GM12878 (cell line): ENCODE measurements around the gene HSD11B1. TPM values are rescaled to one million over a fixed set of nuclear protein-coding genes. Genes with fewer than 3 reads are reported as not detected.

Source experiments
- ATAC-seq: fragments of 200-7000 bp; cut with Tn5 transposase; 3 replicates; pipeline ENCODE4 v1.9.1; 2020; ENCODE audit warnings: mild to moderate bottlenecking, moderate library complexity
- BruUV-seq: library from RNA; stranded (reverse); fragments of 400-500 nt; replicated peaks from 2 replicates; lab custom pipeline; 2021; lab: Mats Ljungman, UMichigan
- CTCF ChIA-PET: fragments of 300-600 bp; sonication (Branson Sonifier 250); formaldehyde crosslinking; extraction: SDS; loops from one replicate; lab custom pipeline; 2021; ENCODE audit warnings: inconsistent platforms; lab: Yijun Ruan, JAX
- POLR2A ChIA-PET: fragments of 350-600 bp; formaldehyde crosslinking; extraction: SDS; loops from one replicate; lab custom pipeline; 2021; ENCODE audit warnings: inconsistent platforms; lab: Charles Lee
- RAD21 ChIA-PET: fragments of 300-600 bp; sonication (Branson Sonifier 250); formaldehyde crosslinking; loops from one replicate; lab custom pipeline; 2023; ENCODE audit warnings: antibody characterized with exemption; ENCODE audit not compliant: unreplicated experiment; lab: Charles Lee
- SMC1A ChIA-PET: fragments of 300-600 bp; sonication (Branson Sonifier 250); formaldehyde crosslinking; loops from one replicate; lab custom pipeline; 2023; ENCODE audit not compliant: unreplicated experiment, uncharacterized antibody; lab: Charles Lee
- DNase-seq: peaks from one replicate; pipeline ENCODE4 v3.0.0-alpha.2; 2011; ENCODE audit warnings: low read depth, low spot score
- FAIRE-seq: peaks from 3 replicates; lab custom pipeline; 2011; peaks lifted over from hg19 to GRCh38; lab: Jason Lieb, UNC
- H2AFZ ChIP-seq: 2 replicates; pipeline ENCODE4 v1.6.0; 2011; ENCODE audit warnings: low read depth, low read length, control low read depth; ENCODE audit not compliant: control insufficient read depth
- H3K27ac ChIP-seq: 2 replicates; pipeline ENCODE4 v1.5.1; 2011; ENCODE audit warnings: control low read depth; ENCODE audit not compliant: control insufficient read depth, insufficient read depth
- H3K27me3 ChIP-seq, 2 experiments: replicated peaks in 1 of 2; 2 replicates each; pipeline versions ENCODE4 v1.6.0 to v1.6.1; 2011; ENCODE audit warnings: low read length in 1 of 2; ENCODE audit not compliant: control insufficient read depth in 2 of 2, insufficient read depth in 2 of 2
- H3K36me3 ChIP-seq, 2 experiments: 2 replicates each; pipeline ENCODE4 v1.5.1; 2011; ENCODE audit warnings: low read length in 1 of 2; ENCODE audit not compliant: control insufficient read depth in 2 of 2, insufficient read depth in 2 of 2
- H3K4me1 ChIP-seq: 2 replicates; pipeline ENCODE4 v1.6.1; 2011; ENCODE audit warnings: mild to moderate bottlenecking, low read length, moderate library complexity, mixed read lengths; ENCODE audit not compliant: control insufficient read depth, insufficient read depth
- H3K4me2 ChIP-seq: 2 replicates; pipeline ENCODE4 v1.6.0; 2011; ENCODE audit warnings: control low read depth; ENCODE audit not compliant: control insufficient read depth, insufficient read depth
- H3K4me3 ChIP-seq: fragments of 200-600 bp; sonication (generic); 2 replicates; pipeline ENCODE4 v1.5.1; 2016
- H3K79me2 ChIP-seq: 2 replicates; pipeline ENCODE4 v1.6.0; 2011; ENCODE audit warnings: low read length; ENCODE audit not compliant: control insufficient read depth, insufficient read depth
- H3K9ac ChIP-seq: 2 replicates; pipeline ENCODE4 v1.8.0; 2011; ENCODE audit warnings: low read length, control low read depth, mixed read lengths; ENCODE audit not compliant: control insufficient read depth, insufficient read depth
- H3K9me3 ChIP-seq: replicated peaks from 3 replicates; pipeline ENCODE4 v1.5.1; 2011; ENCODE audit warnings: mild to moderate bottlenecking, low read length; ENCODE audit not compliant: control insufficient read depth, insufficient read depth
- H4K20me1 ChIP-seq: 2 replicates; pipeline ENCODE4 v1.6.0; 2011; ENCODE audit not compliant: control insufficient read depth, insufficient read depth
- ASH2L ChIP-seq: fragments of 300-600, 200-600 bp; sonication (generic); IDR thresholded peaks from 2 replicates; pipeline ENCODE4 v1.6.1; 2017; ENCODE audit warnings: low read depth, mild to moderate bottlenecking, borderline replicate concordance
- ATF7 ChIP-seq: fragments of 450-650 bp; IDR thresholded peaks from 2 replicates; pipeline ENCODE4 v1.6.1; 2016; ENCODE audit warnings: low read depth, mild to moderate bottlenecking
- BCL3 ChIP-seq: IDR thresholded peaks from 2 replicates; pipeline ENCODE4 v1.6.1; 2011; ENCODE audit warnings: borderline replicate concordance, low read depth, mild to moderate bottlenecking, moderate library complexity, low read length; ENCODE audit not compliant: insufficient read depth, poor library complexity, severe bottlenecking
- CBX5 ChIP-seq: sonication (generic); IDR thresholded peaks from 2 replicates; pipeline ENCODE4 v1.6.1; 2016; ENCODE audit warnings: low read depth, moderate library complexity, mild to moderate bottlenecking, inconsistent platforms
- DPF2 ChIP-seq: fragments of 450-650 bp; IDR thresholded peaks from 2 replicates; pipeline ENCODE4 v1.6.1; 2017; ENCODE audit warnings: mild to moderate bottlenecking
- EGR1 ChIP-seq, 2 experiments: IDR thresholded peaks; 1 replicate in 1 of 2; 2 replicates in 1 of 2; pipeline ENCODE4 v1.6.1; 2011 to 2012; ENCODE audit warnings: low read depth in 2 of 2, low read length in 2 of 2, borderline replicate concordance in 1 of 2, mild to moderate bottlenecking in 1 of 2, moderate library complexity in 1 of 2
- HCFC1 ChIP-seq: fragments of 150-350 bp; IDR thresholded peaks from 2 replicates; pipeline ENCODE4 v1.6.1; 2014; ENCODE audit warnings: low read length
- MEF2B ChIP-seq: fragments of 450-650 bp; IDR thresholded peaks from 2 replicates; pipeline ENCODE4 v1.6.1; 2018; ENCODE audit warnings: mild to moderate bottlenecking, moderate library complexity; ENCODE audit not compliant: partially characterized antibody, poor library complexity, severe bottlenecking
- MTA3 ChIP-seq: IDR thresholded peaks from 2 replicates; pipeline ENCODE4 v1.6.1; 2012; ENCODE audit warnings: low read length, inconsistent platforms, borderline replicate concordance
- NFIC ChIP-seq: IDR thresholded peaks from 2 replicates; pipeline ENCODE4 v1.6.1; 2012; ENCODE audit warnings: low read depth, mild to moderate bottlenecking, inconsistent platforms, low read length, moderate library complexity
- NFYB ChIP-seq: IDR thresholded peaks from 2 replicates; pipeline ENCODE4 v1.6.1; 2011; ENCODE audit warnings: low read depth, mild to moderate bottlenecking, low read length, improper control_type of control experiment, moderate library complexity; ENCODE audit not compliant: insufficient read depth
- USF1 ChIP-seq: IDR thresholded peaks from 2 replicates; pipeline ENCODE4 v1.6.1; 2011; ENCODE audit warnings: borderline replicate concordance, low read depth, mild to moderate bottlenecking, moderate library complexity, mixed read lengths, low read length; ENCODE audit not compliant: insufficient read depth; ENCODE audit errors: extremely low read length
- ZNF622 ChIP-seq: fragments of 450-650 bp; IDR thresholded peaks from 2 replicates; pipeline ENCODE4 v1.6.1; 2017; ENCODE audit warnings: mild to moderate bottlenecking, inconsistent platforms
- WGBS: methylation state at CpG from one replicate; pipeline ENCODE4 v1.1.6; 2016; ENCODE audit warnings: low lambda C conversion rate; ENCODE audit not compliant: insufficient replicate concordance, insufficient coverage; ENCODE audit errors: missing lambda C conversion rate; 5-methylcytosine and 5-hydroxymethylcytosine counted together
- in situ Hi-C: fragments of 300-500 bp; cut with MboI; formaldehyde crosslinking; loops from 9 replicates; pipeline ENCODE4 v1.14.3; 2018; ENCODE audit warnings: mixed read lengths
- intact Hi-C: fragments of 100-400 bp; cut with micrococcal nuclease; formaldehyde crosslinking; loops from one replicate; pipeline ENCODE4 v1.14.2; 2022; ENCODE audit not compliant: unreplicated experiment
- polyA plus RNA-seq, 11 experiments: library from polyadenylated mRNA; depleted of rRNA in 4 of 11; unstranded in 6 of 11; stranded (reverse) in 5 of 11; fragments of >200 nt; fragmentation: Nextera tagmentation in 4 of 11; fragmentation: Illumina TruSeq in 1 of 11; extraction: Ambion mirVana in 4 of 11; extraction: Trizol in 1 of 11; gene quantifications; 1 replicate in 1 of 11; 2 replicates in 10 of 11; pipeline versions ENCODE4 v1.2.1 to v1.2.3, GENCODE V29; 2011 to 2016; ENCODE audit warnings: inconsistent platforms in 2 of 11, missing spikeins in 2 of 11, low read depth in 1 of 11
- total RNA-seq, 4 experiments: library from RNA; depleted of rRNA in 3 of 4; stranded (reverse); fragments of >200 nt in 3 of 4; fragmentation: Illumina TruSeq in 1 of 4; extraction: Trizol in 1 of 4; gene quantifications; 2 replicates each; pipeline versions ENCODE4 v1.2.1 to v1.2.3, GENCODE V29; 2013 to 2021

HSD11B1 gene
- total and polyA plus RNA-seq, 10 of the 15 experiments (the other 5 are each of a cell fraction or from before 2014, with no cell fraction given): 0.04 to 0.27 (median 0.15) TPM; not detected in 7

- Histone ChIP-seq H3K9me3 (no peaks in the 10 kb centered on the region), H3K4me3 (no peak overlapping the region), H3K36me3 (no peaks in the 10 kb centered on the region), H3K27me3 (no peaks in the 10 kb centered on the region), H3K9ac (no peak overlapping the region), H3K4me2 (no peak overlapping the region), H3K4me1 (no peaks in the 10 kb centered on the region), H3K27ac (no peak overlapping the region), H4K20me1 (no peaks in the 10 kb centered on the region), H2AFZ (no peak overlapping the region)
- ChIA-PET POLR2A (no interaction called here), SMC1A (no interaction called here), CTCF (interaction anchor here (0.9 kb wide), 1 partner anchor 34 kb away, joined by 3 read pairs; no protein-coding TSS in a partner anchor), RAD21 (no interaction called here)
- BruUV-seq: no TSS peak
- WGBS: 43% methylated on average over 2 of the region's 2 CpGs
- in situ Hi-C loops (no loop called here), intact Hi-C loops (no loop called here)
- DNase-seq: no peak
- no peak for FAIRE-seq
- TF ChIP-seq USF1 (no peak), EGR1 (IDR thresholded peaks at IDR 0.05; ENCODE audit: borderline replicate concordance in 1 of 2, low read depth in 2 of 2, low read length in 2 of 2) (no peak), BCL3 (no peak), CBX5 (no peak)
- TF ChIP-seq, all 136 proteins: peak for 0
- H3K79me2 ChIP-seq: no peaks in the 10 kb centered on the region
- ATAC-seq: no peak
These were observed 9.7 kb downstream of the HSD11B1 start for GRCh38 chr1:209714338-209714737.

GRCh38 chr1:209715314-209715713, 10.7 kb downstream of the HSD11B1 start:
- H3K27ac ChIP-seq: no peak overlapping the region
- FAIRE-seq (no peak), ATAC-seq (no peak), DNase-seq (no peak)
- no peak overlapping the region for H3K4me2 ChIP-seq
- ChIA-PET POLR2A (no interaction called here), SMC1A (no interaction called here), RAD21 (no interaction called here), CTCF (no interaction called here)
- H4K20me1 ChIP-seq: no peaks in the 10 kb centered on the region
- no peak overlapping the region for H3K4me3 ChIP-seq
- H3K9me3 ChIP-seq: no peaks in the 10 kb centered on the region
- intact Hi-C loops (no loop called here), in situ Hi-C loops (no loop called here)
- no peaks in the 10 kb centered on the region for H3K36me3 ChIP-seq
- H2AFZ ChIP-seq: no peak overlapping the region
- H3K4me1 ChIP-seq: no peaks in the 10 kb centered on the region
- H3K9ac ChIP-seq: no peak overlapping the region
- no peaks in the 10 kb centered on the region for H3K79me2 ChIP-seq
- BruUV-seq: no TSS peak
- H3K27me3 ChIP-seq: no peaks in the 10 kb centered on the region
- TF ChIP-seq NFIC: no peak
- no peak for TF ChIP-seq ATF7
- TF ChIP-seq HCFC1: no peak
- no peak for TF ChIP-seq ASH2L
- no peak for TF ChIP-seq MEF2B
- no peak for TF ChIP-seq USF1
- TF ChIP-seq ZNF622: no peak
- TF ChIP-seq MTA3: no peak
- TF ChIP-seq NFYB: no peak
- TF ChIP-seq DPF2: no peak
